ENCODE results near the gene PSMD10.

- TF ChIP-seq CTCF (IDR thresholded peaks at IDR 0.05; ENCODE audit: low read depth, low read length, poor library complexity, severe bottlenecking) (no peak), EZH2phosphoT487 (IDR thresholded peaks at IDR 0.05; ENCODE audit: borderline replicate concordance, low read length) (no peak)
Observed at GRCh38 chrX:108044554-108045256, 46.6 kb downstream of the PSMD10 start, which contains the start of gene VSIG1.

Measured in DOHH2 (cell line).